Brain microvascular endothelial cell (primary cell): Measurements from ENCODE around the gene LANCL1.

Source experiments
- DNase-seq: peaks from one replicate; pipeline ENCODE4 v3.0.0-alpha.2; 2020
- H3K27ac ChIP-seq: fragments of 250-450 bp; sonication (Bioruptor Pico); 2 replicates; pipeline ENCODE4 v1.5.1; 2020; ENCODE audit warnings: mild to moderate bottlenecking, moderate library complexity
- H3K27me3 ChIP-seq: fragments of 250-450 bp; sonication (Bioruptor Pico); replicated peaks from 2 replicates; pipeline ENCODE4 v1.5.1; 2020; ENCODE audit warnings: mild to moderate bottlenecking
- H3K36me3 ChIP-seq: fragments of 250-450 bp; sonication (Bioruptor Pico); replicated peaks from 2 replicates; pipeline ENCODE4 v1.5.1; 2020; ENCODE audit warnings: mild to moderate bottlenecking
- H3K4me3 ChIP-seq: 2 replicates; pipeline ENCODE4 v1.5.1; 2011; ENCODE audit warnings: low read depth, mild to moderate bottlenecking, control low read depth, low read length, moderate library complexity
- CTCF ChIP-seq: IDR thresholded peaks from 2 replicates; pipeline ENCODE4 v1.5.1; 2011; ENCODE audit warnings: low read depth, mild to moderate bottlenecking, moderate library complexity, low read length, control low read depth, inconsistent platforms; ENCODE audit errors: missing control alignments
- in situ Hi-C: cut with HindIII; loops from 2 replicates; pipeline ENCODE4 v1.10.0; 2017; ENCODE audit warnings: low sequenced_read_pairs, low pct_ligation_motif_present

LANCL1 gene

GRCh38 chr2:210412660-210413059 is 63.9 kb downstream of the LANCL1 start:
- H3K36me3 ChIP-seq: no peaks in the 10 kb centered on the region
- no peaks in the 10 kb centered on the region for H3K27me3 ChIP-seq
- DNase-seq: no peak
- no peak overlapping the region for H3K27ac ChIP-seq
- no peak for TF ChIP-seq CTCF
- in situ Hi-C loops: no loop called here
- no peak overlapping the region for H3K4me3 ChIP-seq

- no peak overlapping the region for H3K4me3 ChIP-seq
- no peaks in the 10 kb centered on the region for H3K27me3 ChIP-seq
- no peak for TF ChIP-seq CTCF
- H3K27ac ChIP-seq: no peak overlapping the region
- no peaks in the 10 kb centered on the region for H3K36me3 ChIP-seq
- in situ Hi-C loops: no loop called here
- no peak for DNase-seq
Measured at GRCh38 chr2:210410542-210410941, 66.0 kb downstream of the LANCL1 start.

DNA sequence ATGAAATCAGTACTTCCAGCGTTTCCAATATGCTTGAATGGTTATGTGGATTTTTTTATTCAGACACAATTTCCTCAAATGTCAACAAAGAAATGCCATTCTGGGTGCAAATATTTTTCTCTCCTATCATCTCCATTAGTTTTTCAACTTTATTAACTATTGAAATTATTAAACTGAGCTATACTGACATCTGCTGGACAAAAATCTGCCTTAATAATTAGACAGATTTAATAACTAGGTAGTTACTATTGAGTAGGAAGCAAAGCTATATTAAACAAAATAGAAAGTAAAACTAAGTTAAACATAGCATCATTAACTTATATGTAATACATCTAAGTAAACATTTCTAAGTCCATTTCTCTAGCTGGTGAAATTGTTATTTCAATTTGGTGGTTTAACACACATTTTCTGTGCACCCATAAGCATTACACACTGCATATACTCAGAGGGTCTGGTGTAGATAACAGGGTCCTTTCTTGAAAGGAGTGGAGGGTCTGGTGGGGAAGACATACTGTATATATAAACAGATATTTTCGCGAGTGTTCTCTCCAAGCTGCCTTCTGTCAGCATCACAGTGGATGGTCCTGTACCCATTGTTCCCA is 77.0 kb downstream of the LANCL1 start:
- TF ChIP-seq CTCF: peak; percentile 5
- no peaks in the 10 kb centered on the region for H3K36me3 ChIP-seq
- H3K4me3 ChIP-seq: no peak overlapping the region
- H3K27ac ChIP-seq: no peak overlapping the region
- in situ Hi-C loops: no loop called here
- DNase-seq: no peak
- no peaks in the 10 kb centered on the region for H3K27me3 ChIP-seq

GRCh38 chr2:210392469-210392881 is 84.1 kb downstream of the LANCL1 start:
- in situ Hi-C loops: no loop called here
- TF ChIP-seq CTCF: no peak
- Histone ChIP-seq H3K27ac (no peak overlapping the region), H3K27me3 (no peaks in the 10 kb centered on the region), H3K36me3 (no peaks in the 10 kb centered on the region), H3K4me3 (no peak overlapping the region)
- DNase-seq: no peak

DNA sequence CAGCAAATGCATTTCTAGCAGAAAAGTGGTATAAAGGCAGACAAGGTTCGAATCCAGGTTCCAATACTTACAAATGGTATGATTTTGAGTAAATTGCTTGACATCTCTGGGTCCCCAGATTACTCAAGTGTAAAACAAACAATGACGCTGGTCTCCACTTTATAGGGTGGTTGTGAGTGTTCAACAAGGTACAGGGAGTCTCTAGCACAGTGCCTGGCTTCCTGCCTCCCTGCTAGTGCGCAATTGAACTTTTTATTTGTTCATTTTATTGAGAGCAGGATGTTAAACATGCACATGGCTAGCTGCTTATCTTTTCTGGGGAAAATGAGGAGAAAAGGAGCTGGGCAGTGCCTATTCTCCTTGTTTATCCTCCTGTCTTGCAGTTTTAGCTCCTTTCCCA is 86.7 kb downstream of the LANCL1 start:
- TF ChIP-seq CTCF: no peak
- Histone ChIP-seq H3K27ac (no peak overlapping the region), H3K36me3 (no peaks in the 10 kb centered on the region), H3K27me3 (no peaks in the 10 kb centered on the region), H3K4me3 (no peak overlapping the region)
- DNase-seq: no peak
- in situ Hi-C loops: no loop called here

GRCh38 chr2:210388148-210388547 is 88.4 kb downstream of the LANCL1 start:
- no peak for TF ChIP-seq CTCF
- in situ Hi-C loops: no loop called here

More at GRCh38 chr2:210388148-210388547, 88.4 kb downstream of the LANCL1 start:
- Histone ChIP-seq H3K36me3 (no peaks in the 10 kb centered on the region), H3K27me3 (no peaks in the 10 kb centered on the region), H3K27ac (no peak overlapping the region), H3K4me3 (no peak overlapping the region)
- DNase-seq: no peak
